Measurements from ENCODE around the gene GHRH. TPM values are rescaled to one million over a fixed set of nuclear protein-coding genes. Genes with fewer than 3 reads are reported as not detected.

GHRH gene
- total RNA-seq, 1 experiment from 2014 or later: not detected

DNA sequence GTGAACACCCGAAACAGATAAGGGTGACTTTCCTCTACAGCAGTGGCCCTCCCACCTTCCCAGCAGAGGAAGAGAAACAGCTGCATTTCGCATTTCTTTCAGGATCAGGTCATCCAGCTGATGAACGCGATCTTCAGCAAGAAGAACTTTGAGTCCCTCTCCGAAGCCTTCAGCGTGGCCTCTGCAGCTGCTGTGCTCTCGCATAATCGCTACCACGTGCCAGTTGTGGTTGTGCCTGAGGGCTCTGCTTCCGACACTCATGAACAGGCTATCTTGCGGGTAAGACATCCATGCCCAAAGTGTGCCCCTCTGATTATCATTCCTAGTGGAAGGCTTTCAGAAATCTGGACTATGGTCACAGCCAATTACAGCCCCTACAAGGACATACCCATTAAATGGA is 54.4 kb downstream of the GHRH start:
- no peak overlapping the region for H4K8ac ChIP-seq (replicated peaks; ENCODE audit: insufficient read length, low read depth, low read length)
- H3K4me1 ChIP-seq (ENCODE audit: insufficient read depth, low read length): no peaks in the 10 kb centered on the region
- no peak overlapping the region for H3T11ph ChIP-seq (ENCODE audit: low read length)
- Mint-ChIP-seq H3K4me3 (no peak overlapping the region), H3K36me3 (ENCODE audit: insufficient read depth in 1 of 3, low read depth in 3 of 3) (peaks cover 45 to 79% (median 65%) of the 10 kb centered on the region in 3 experiments), H3K27me3 (ENCODE audit: low read depth) (no peaks in the 10 kb centered on the region), H3K9me3 (no peaks in the 10 kb centered on the region), H3K4me1 (no peaks in the 10 kb centered on the region), H3K27ac (peak overlapping the region in 1 of 3 experiments; percentile 48; a peak in 1 of 7 replicates)
- no peak overlapping the region for H3K23ac ChIP-seq (ENCODE audit: insufficient read length, low read depth, low read length)
- no peak overlapping the region for H2BK20ac ChIP-seq (ENCODE audit: low read depth, low read length, poor library complexity, severe bottlenecking)
- no peak overlapping the region for H4K5ac ChIP-seq (ENCODE audit: insufficient read length, low read depth, low read length)
- H3K23me2 ChIP-seq (ENCODE audit: insufficient read length, low read depth, low read length, poor library complexity, severe bottlenecking): no peaks in the 10 kb centered on the region
- no peak overlapping the region for H3K9ac ChIP-seq (ENCODE audit: extremely low read depth, insufficient read length, low read length)
- no peak overlapping the region for H2BK5ac ChIP-seq (ENCODE audit: insufficient read length, low read length)
- H3K79me2 ChIP-seq (ENCODE audit: insufficient read depth, low read length): peaks cover 2% of the 10 kb centered on the region; the same call in 1 of the 2 replicates
- H3K27ac ChIP-seq (ENCODE audit: insufficient read length, low read depth, low read length): no peak overlapping the region
- H2BK12ac ChIP-seq (ENCODE audit: insufficient read length, low read depth, low read length): no peak overlapping the region
- DNase-seq: no peak
- no peak overlapping the region for H3K4ac ChIP-seq (ENCODE audit: low read depth, low read length)
- H3K9me3 ChIP-seq (ENCODE audit: control insufficient read depth, low read depth, low read length): no peaks in the 10 kb centered on the region
- H3K14ac ChIP-seq (ENCODE audit: insufficient read depth, low read length): no peak overlapping the region
- H2BK15ac ChIP-seq (ENCODE audit: low read depth, low read length): no peak overlapping the region
- no peak overlapping the region for H4K91ac ChIP-seq (ENCODE audit: insufficient read length, low read depth, low read length)
- no peak overlapping the region for H3K18ac ChIP-seq (ENCODE audit: insufficient read length, low read depth, low read length)
- H4K20me1 ChIP-seq (ENCODE audit: control insufficient read depth, insufficient read depth, insufficient read length): no peaks in the 10 kb centered on the region
- TF ChIP-seq, protein P1, sequence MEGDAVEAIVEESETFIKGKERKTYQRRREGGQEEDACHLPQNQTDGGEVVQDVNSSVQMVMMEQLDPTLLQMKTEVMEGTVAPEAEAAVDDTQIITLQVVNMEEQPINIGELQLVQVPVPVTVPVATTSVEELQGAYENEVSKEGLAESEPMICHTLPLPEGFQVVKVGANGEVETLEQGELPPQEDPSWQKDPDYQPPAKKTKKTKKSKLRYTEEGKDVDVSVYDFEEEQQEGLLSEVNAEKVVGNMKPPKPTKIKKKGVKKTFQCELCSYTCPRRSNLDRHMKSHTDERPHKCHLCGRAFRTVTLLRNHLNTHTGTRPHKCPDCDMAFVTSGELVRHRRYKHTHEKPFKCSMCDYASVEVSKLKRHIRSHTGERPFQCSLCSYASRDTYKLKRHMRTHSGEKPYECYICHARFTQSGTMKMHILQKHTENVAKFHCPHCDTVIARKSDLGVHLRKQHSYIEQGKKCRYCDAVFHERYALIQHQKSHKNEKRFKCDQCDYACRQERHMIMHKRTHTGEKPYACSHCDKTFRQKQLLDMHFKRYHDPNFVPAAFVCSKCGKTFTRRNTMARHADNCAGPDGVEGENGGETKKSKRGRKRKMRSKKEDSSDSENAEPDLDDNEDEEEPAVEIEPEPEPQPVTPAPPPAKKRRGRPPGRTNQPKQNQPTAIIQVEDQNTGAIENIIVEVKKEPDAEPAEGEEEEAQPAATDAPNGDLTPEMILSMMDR (conservative IDR thresholded peaks at IDR 0.05): no peak
- WGBS (ENCODE audit: extremely low coverage, insufficient read length, low lambda C conversion rate): no CpG with 5 or more reads among the region's 11 CpGs
- H3K79me1 ChIP-seq (ENCODE audit: insufficient read depth, low read depth, low read length, poor library complexity, severe bottlenecking): no peaks in the 10 kb centered on the region
- no peak overlapping the region for H2AFZ ChIP-seq (ENCODE audit: low read length)
- no peak overlapping the region for H3K4me2 ChIP-seq (ENCODE audit: insufficient read depth, insufficient read length, low read length)
- H2BK120ac ChIP-seq (ENCODE audit: low read depth, low read length, poor library complexity, severe bottlenecking): no peak overlapping the region
- no peak overlapping the region for H2AK5ac ChIP-seq (ENCODE audit: insufficient read length, low read length)
- H3K27me3 ChIP-seq (ENCODE audit: insufficient read depth, low read length): no peaks in the 10 kb centered on the region
- H3K56ac ChIP-seq (ENCODE audit: insufficient read length, low read depth, low read length): no peak overlapping the region
